SU-DHL-6 (cell line): Measurements from ENCODE around the gene VIPR2.

Experiments
- EZH2phosphoT487 ChIP-seq: fragments of 200-600 bp; sonication (generic), shearing (Covaris generic); conservative IDR thresholded peaks from 2 replicates; pipeline ENCODE4 v1.6.1; 2018; ENCODE audit warnings: mild to moderate bottlenecking, antibody characterized with exemption, low read length, moderate library complexity, mixed read lengths
- TF ChIP-seq, protein P1 (sequence below): fragments of 200-600 bp; sonication (generic); IDR thresholded peaks from one replicate; pipeline ENCODE4 v1.5.1; 2017; ENCODE audit warnings: antibody characterized with exemption, mild to moderate bottlenecking, low read length, moderate library complexity; ENCODE audit not compliant: insufficient read depth, poor library complexity, severe bottlenecking

DNA sequence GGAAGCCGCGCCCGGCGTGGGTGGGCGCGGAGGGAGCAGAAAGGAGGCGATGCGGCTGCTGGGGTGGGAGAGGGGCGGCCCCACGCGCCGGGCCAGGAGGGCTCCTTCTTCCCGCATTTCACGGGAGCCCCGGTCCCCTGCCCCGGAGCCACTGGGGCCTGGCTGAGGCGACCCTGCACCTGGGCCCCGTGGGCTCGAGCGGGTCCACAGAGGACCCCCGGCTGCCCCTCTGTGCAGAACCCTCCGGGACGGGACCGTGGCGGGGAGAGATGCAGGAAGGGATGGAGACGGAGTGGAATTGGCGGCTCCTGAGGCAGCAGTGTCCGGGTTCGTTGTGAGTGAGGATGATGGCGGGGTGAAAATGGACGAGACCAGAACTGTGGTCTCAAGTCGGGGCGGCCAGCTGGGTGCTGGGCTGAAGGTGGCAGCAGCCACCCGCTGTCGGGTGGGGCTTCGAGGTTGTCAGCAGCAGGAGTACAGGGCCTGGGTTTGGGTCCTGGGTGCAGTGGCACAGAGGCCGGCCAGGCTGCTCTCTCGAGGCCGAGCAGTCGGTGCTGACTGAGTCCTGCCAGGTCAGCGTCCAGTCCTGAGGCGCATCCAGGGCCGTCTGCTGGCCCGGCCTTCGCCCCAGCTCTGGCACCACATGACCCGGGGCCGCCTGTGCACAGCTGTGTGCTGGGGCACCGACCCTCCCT is 80.4 kb downstream of the VIPR2 start:
- TF ChIP-seq, protein P1, sequence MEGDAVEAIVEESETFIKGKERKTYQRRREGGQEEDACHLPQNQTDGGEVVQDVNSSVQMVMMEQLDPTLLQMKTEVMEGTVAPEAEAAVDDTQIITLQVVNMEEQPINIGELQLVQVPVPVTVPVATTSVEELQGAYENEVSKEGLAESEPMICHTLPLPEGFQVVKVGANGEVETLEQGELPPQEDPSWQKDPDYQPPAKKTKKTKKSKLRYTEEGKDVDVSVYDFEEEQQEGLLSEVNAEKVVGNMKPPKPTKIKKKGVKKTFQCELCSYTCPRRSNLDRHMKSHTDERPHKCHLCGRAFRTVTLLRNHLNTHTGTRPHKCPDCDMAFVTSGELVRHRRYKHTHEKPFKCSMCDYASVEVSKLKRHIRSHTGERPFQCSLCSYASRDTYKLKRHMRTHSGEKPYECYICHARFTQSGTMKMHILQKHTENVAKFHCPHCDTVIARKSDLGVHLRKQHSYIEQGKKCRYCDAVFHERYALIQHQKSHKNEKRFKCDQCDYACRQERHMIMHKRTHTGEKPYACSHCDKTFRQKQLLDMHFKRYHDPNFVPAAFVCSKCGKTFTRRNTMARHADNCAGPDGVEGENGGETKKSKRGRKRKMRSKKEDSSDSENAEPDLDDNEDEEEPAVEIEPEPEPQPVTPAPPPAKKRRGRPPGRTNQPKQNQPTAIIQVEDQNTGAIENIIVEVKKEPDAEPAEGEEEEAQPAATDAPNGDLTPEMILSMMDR: no peak
- no peak for TF ChIP-seq EZH2phosphoT487
